Upper lobe of left lung (tissue), 6 donors: ENCODE results near the gene WRNIP1. TPM values are rescaled to one million over a fixed set of nuclear protein-coding genes. Genes with fewer than 3 reads are reported as not detected.

Source experiments
- ATAC-seq, 2 donors: fragments of 200-7000 bp; cut with Tn5 transposase; one replicate each; pipeline ENCODE4 v1.9.1; 2022; ENCODE audit warnings: mild to moderate bottlenecking in 2 of 2, moderate library complexity in 2 of 2; ENCODE audit not compliant: low FRiP score in 2 of 2
- DNase-seq, 2 donors: peaks; one replicate each; pipeline ENCODE4 v3.0.0-alpha.2; 2019 to 2020
- H3K27ac ChIP-seq, 4 donors: fragments of 200-600 bp; sonication (generic); one replicate each; pipeline ENCODE4 v1.5.1; 2016 to 2019
- H3K27me3 ChIP-seq, 4 donors: fragments of 200-600 bp; sonication (generic); one replicate each; pipeline ENCODE4 v1.5.1; 2017 to 2019
- H3K36me3 ChIP-seq, 4 donors: fragments of 200-600 bp; sonication (generic); one replicate each; pipeline ENCODE4 v1.5.1; 2016 to 2019
- H3K4me1 ChIP-seq, 4 donors: fragments of 200-600 bp; sonication (generic); one replicate each; pipeline ENCODE4 v1.5.1; 2018 to 2019
- H3K4me3 ChIP-seq, 4 donors: fragments of 200-600 bp; sonication (generic); one replicate each; pipeline ENCODE4 v1.5.1; 2017 to 2019; ENCODE audit warnings: mild to moderate bottlenecking in 2 of 4, moderate library complexity in 1 of 4
- H3K9me3 ChIP-seq, 4 donors: fragments of 200-600 bp; sonication (generic); one replicate each; pipeline ENCODE4 v1.5.1; 2018 to 2019
- CTCF ChIP-seq, 6 experiments: fragments of 450-650 bp in 4 of 6; fragments of 200-600 bp in 2 of 6; sonication (generic) in 2 of 6; IDR thresholded peaks; one replicate each; pipeline ENCODE4 v1.5.1; 2016 to 2019; ENCODE audit warnings: antibody characterized with exemption in 6 of 6
- EP300 ChIP-seq, 4 donors: sonication (generic); formaldehyde crosslinking; IDR thresholded peaks; one replicate each; pipeline ENCODE4 v1.5.1; 2017; ENCODE audit warnings: antibody characterized with exemption in 4 of 4, control low read depth in 2 of 4
- POLR2A ChIP-seq, 4 donors: fragments of 450-650 bp; IDR thresholded peaks; one replicate each; pipeline ENCODE4 v1.5.1; 2016 to 2017; ENCODE audit warnings: antibody characterized with exemption in 4 of 4, mild to moderate bottlenecking in 2 of 4
- POLR2AphosphoS5 ChIP-seq, 2 donors: sonication (generic); formaldehyde crosslinking; IDR thresholded peaks; one replicate each; pipeline ENCODE4 v1.5.1; 2017; ENCODE audit warnings: antibody characterized with exemption in 2 of 2
- WGBS, 2 donors: methylation state at CpG; one replicate each; pipeline ENCODE4 v1.1.5; 2017 to 2018; 5-methylcytosine and 5-hydroxymethylcytosine counted together
- total RNA-seq, 6 donors: library from RNA; depleted of rRNA in 4 of 6; stranded (reverse); fragments of >200 nt in 4 of 6; gene quantifications; one replicate each; pipeline versions ENCODE4 v1.1.0 to v1.2.1, GENCODE V29; 2016 to 2021
- donor health status: DM: no; HTN: no; CAD: no; lungs with moderate emphysema.
- donor health status: DM: no; HTN: yes; CAD: no; lungs with severe emphysema.

The WRNIP1 gene
- total RNA-seq, 6 donors from 2014 or later = 38.7 to 101 (median 59.2) TPM

GRCh38 chr6:2786269-2786668 is 21.1 kb downstream of the WRNIP1 start:
- no peak overlapping the region for H3K4me3 ChIP-seq
- TF ChIP-seq CTCF (IDR thresholded peaks at IDR 0.05) = no peak
- no peak for TF ChIP-seq EP300 (IDR thresholded peaks at IDR 0.05)
- no peak for TF ChIP-seq POLR2AphosphoS5 (IDR thresholded peaks at IDR 0.05)
- TF ChIP-seq POLR2A (IDR thresholded peaks at IDR 0.05) = no peak
- H3K36me3 ChIP-seq = peaks cover 0 to 53% (median 10%) of the 10 kb centered on the region in 4 donors
- ATAC-seq = no peak
- DNase-seq = no peak
- no peaks in the 10 kb centered on the region for H3K9me3 ChIP-seq
- 79 to 81% methylated on average over 4 of the region's 4 CpGs for WGBS, 2 donors
- peaks cover 16 to 42% (median 25%) of the 10 kb centered on the region in 4 donors for H3K4me1 ChIP-seq
- H3K27ac ChIP-seq = no peak overlapping the region
- no peaks in the 10 kb centered on the region for H3K27me3 ChIP-seq

- Histone ChIP-seq H3K4me1 (peaks cover 25 to 42% (median 40%) of the 10 kb centered on the region in 4 donors), H3K36me3 (peaks cover 0 to 23% (median 0%) of the 10 kb centered on the region in 4 donors), H3K9me3 (no peaks in the 10 kb centered on the region), H3K27me3 (no peaks in the 10 kb centered on the region), H3K27ac (peak overlapping the region; percentile 70 to 79 (median 74)), H3K4me3 (no peak overlapping the region)
- peak in 1 of 2 donors; percentile 85 for DNase-seq
- 30 to 38% methylated on average over 11 of the region's 11 CpGs for WGBS, 2 donors
- TF ChIP-seq EP300 (IDR thresholded peaks at IDR 0.05) (no peak), CTCF (IDR thresholded peaks at IDR 0.05) (peak; percentile 60 to 86 (median 77)), POLR2A (IDR thresholded peaks at IDR 0.05) (no peak), POLR2AphosphoS5 (IDR thresholded peaks at IDR 0.05) (peak in 1 of 2 donors; percentile 56)
- peak; percentile 83 to 90 for ATAC-seq
Measured at GRCh38 chr6:2790588-2791449, 25.6 kb downstream of the WRNIP1 start.

GRCh38 chr6:2791450-2791974 is 26.3 kb downstream of the WRNIP1 start:
- H3K4me1 ChIP-seq = peaks cover 25 to 43% (median 40%) of the 10 kb centered on the region in 4 donors
- no peak for ATAC-seq

GRCh38 chr6:2792330-2793110 is 27.3 kb downstream of the WRNIP1 start:
- H3K4me1 ChIP-seq = peaks cover 35 to 53% (median 47%) of the 10 kb centered on the region in 4 donors
- ATAC-seq = no peak
- H3K9me3 ChIP-seq = no peaks in the 10 kb centered on the region
- DNase-seq = no peak
- H3K36me3 ChIP-seq = peaks cover 0 to 9% (median 0%) of the 10 kb centered on the region in 4 donors
- TF ChIP-seq CTCF (IDR thresholded peaks at IDR 0.05) (no peak), POLR2AphosphoS5 (IDR thresholded peaks at IDR 0.05) (peak in 1 of 2 donors; percentile 15)
- no peak overlapping the region for H3K4me3 ChIP-seq
- peak overlapping the region; percentile 64 to 85 (median 81) for H3K27ac ChIP-seq
- no peaks in the 10 kb centered on the region for H3K27me3 ChIP-seq
- WGBS, 2 donors = 86 to 87% methylated on average over 15 to 17 of the region's 17 CpGs

More at GRCh38 chr6:2791450-2791974, 26.3 kb downstream of the WRNIP1 start:
- Histone ChIP-seq H3K36me3 (peaks cover 0 to 18% (median 0%) of the 10 kb centered on the region in 4 donors), H3K9me3 (no peaks in the 10 kb centered on the region), H3K27me3 (no peaks in the 10 kb centered on the region), H3K27ac (peak overlapping the region; percentile 51 to 85 (median 78)), H3K4me3 (no peak overlapping the region)
- no peak for DNase-seq
- WGBS, 2 donors = 41 to 58% methylated on average over 4 of the region's 4 CpGs
- TF ChIP-seq CTCF (IDR thresholded peaks at IDR 0.05) (no peak), EP300 (IDR thresholded peaks at IDR 0.05) (no peak), POLR2AphosphoS5 (IDR thresholded peaks at IDR 0.05) (no peak), POLR2A (IDR thresholded peaks at IDR 0.05) (no peak)
